ENCODE data around the gene ADGRL3. TPM values are rescaled to one million over a fixed set of nuclear protein-coding genes. Genes with fewer than 3 reads are reported as not detected.

The ADGRL3 gene
- total RNA-seq, 3 donors from 2014 or later (not counting 1 experiment from before 2014, with no cell fraction given): not detected

GRCh38 chr4:61541459-61541858 is 341.3 kb downstream of the ADGRL3 start:
- Histone ChIP-seq H3K9me3 (ENCODE audit: control insufficient read depth, insufficient read depth, low read length) (peaks cover 8% of the 10 kb centered on the region), H3K36me3 (ENCODE audit: control insufficient read depth, insufficient read depth, low read length) (no peaks in the 10 kb centered on the region), H3K4me1 (ENCODE audit: control insufficient read depth, insufficient read depth, low read length) (no peaks in the 10 kb centered on the region), H3K27me3 (ENCODE audit: control insufficient read depth, insufficient read depth, low read length) (no peaks in the 10 kb centered on the region), H3K27ac (ENCODE audit: low read length) (no peak overlapping the region), H3K4me3 (ENCODE audit: low read length) (no peak overlapping the region)
- TF ChIP-seq CTCF (IDR thresholded peaks at IDR 0.05): no peak
- peaks cover 22 to 31% of the 10 kb centered on the region in 2 donors for H3K9me3 Mint-ChIP-seq
- H3K4me1 Mint-ChIP-seq: no peaks in the 10 kb centered on the region
- H3K27me3 Mint-ChIP-seq (ENCODE audit: low read depth in 2 of 2): no peaks in the 10 kb centered on the region
- H3K36me3 Mint-ChIP-seq: peaks cover 14% of the 10 kb centered on the region
- intact Hi-C loops (cut with micrococcal nuclease): no loop called here
- no peak overlapping the region for H3K27ac Mint-ChIP-seq
- ATAC-seq (no peak), DNase-seq (no peak)
- 75% methylated on average over 2 of the region's 2 CpGs for WGBS (ENCODE audit: insufficient coverage)
- H3K4me3 Mint-ChIP-seq: no peak overlapping the region

- peaks cover 3% of the 10 kb centered on the region for H3K9me3 ChIP-seq (ENCODE audit: control insufficient read depth, insufficient read depth, low read length)
- intact Hi-C loops (cut with micrococcal nuclease): no loop called here
- TF ChIP-seq CTCF (IDR thresholded peaks at IDR 0.05): no peak
- no peaks in the 10 kb centered on the region for H3K36me3 ChIP-seq (ENCODE audit: control insufficient read depth, insufficient read depth, low read length)
- H3K27ac ChIP-seq (ENCODE audit: low read length): no peak overlapping the region
- Mint-ChIP-seq H3K4me1 (no peaks in the 10 kb centered on the region), H3K36me3 (peaks cover 14% of the 10 kb centered on the region), H3K27ac (no peak overlapping the region), H3K4me3 (no peak overlapping the region), H3K9me3 (peaks cover 19 to 29% of the 10 kb centered on the region in 2 donors), H3K27me3 (ENCODE audit: low read depth in 2 of 2) (no peaks in the 10 kb centered on the region)
- H3K4me3 ChIP-seq (ENCODE audit: low read length): no peak overlapping the region
- no peaks in the 10 kb centered on the region for H3K4me1 ChIP-seq (ENCODE audit: control insufficient read depth, insufficient read depth, low read length)
- DNase-seq (no peak), ATAC-seq (no peak)
- 83% methylated on average over 2 of the region's 3 CpGs for WGBS (ENCODE audit: insufficient coverage)
- no peaks in the 10 kb centered on the region for H3K27me3 ChIP-seq (ENCODE audit: control insufficient read depth, insufficient read depth, low read length)
Measured at GRCh38 chr4:61543976-61544375, 343.9 kb downstream of the ADGRL3 start.

DNA sequence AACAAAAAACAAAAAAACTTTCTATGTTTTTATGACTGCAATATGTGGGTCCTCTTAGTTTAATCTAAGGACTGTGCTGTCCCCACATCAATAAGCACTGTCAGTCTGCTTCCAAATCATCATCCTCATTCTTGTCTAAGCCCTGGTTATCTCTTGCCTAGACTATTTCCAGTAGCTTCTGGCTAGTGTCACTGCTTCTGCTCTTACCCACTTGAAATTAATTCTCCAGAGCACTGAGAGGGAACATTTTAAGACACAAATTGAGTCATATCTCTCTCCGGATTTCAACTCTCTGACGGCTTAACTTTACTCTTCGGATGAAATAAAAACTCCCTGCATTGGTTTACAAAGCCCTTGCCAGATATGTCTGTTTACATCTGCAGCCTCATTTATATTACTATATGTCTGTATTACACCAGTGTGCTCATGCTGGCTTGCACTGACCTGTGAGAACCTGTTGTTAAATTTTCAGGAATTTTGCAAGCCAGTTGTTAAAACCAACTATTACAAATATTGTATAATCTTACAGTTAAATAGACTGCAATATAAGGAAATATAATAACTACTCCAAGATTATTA is 345.9 kb downstream of the ADGRL3 start:
- H3K4me1 ChIP-seq (ENCODE audit: control insufficient read depth, insufficient read depth, low read length): no peaks in the 10 kb centered on the region
- no peak for TF ChIP-seq CTCF (IDR thresholded peaks at IDR 0.05)
- no peak overlapping the region for H3K4me3 ChIP-seq (ENCODE audit: low read length)
- no peaks in the 10 kb centered on the region for H3K4me1 Mint-ChIP-seq
- intact Hi-C loops (cut with micrococcal nuclease): no loop called here
- no peak overlapping the region for H3K4me3 Mint-ChIP-seq
- ATAC-seq: no peak
- H3K27ac Mint-ChIP-seq: no peak overlapping the region
- peaks cover 9% of the 10 kb centered on the region for H3K36me3 Mint-ChIP-seq
- no peak overlapping the region for H3K27ac ChIP-seq (ENCODE audit: low read length)
- no peaks in the 10 kb centered on the region for H3K27me3 Mint-ChIP-seq (ENCODE audit: low read depth in 2 of 2)
- H3K36me3 ChIP-seq (ENCODE audit: control insufficient read depth, insufficient read depth, low read length): no peaks in the 10 kb centered on the region
- no peaks in the 10 kb centered on the region for H3K27me3 ChIP-seq (ENCODE audit: control insufficient read depth, insufficient read depth, low read length)
- 92% methylated on average over 3 of the region's 3 CpGs for WGBS (ENCODE audit: insufficient coverage)
- no peak for DNase-seq
- H3K9me3 ChIP-seq (ENCODE audit: control insufficient read depth, insufficient read depth, low read length): no peaks in the 10 kb centered on the region
- H3K9me3 Mint-ChIP-seq: peaks cover 17 to 23% of the 10 kb centered on the region in 2 donors

- Histone ChIP-seq H3K4me3 (ENCODE audit: low read length) (no peak overlapping the region), H3K4me1 (ENCODE audit: control insufficient read depth, insufficient read depth, low read length) (no peaks in the 10 kb centered on the region), H3K27me3 (ENCODE audit: control insufficient read depth, insufficient read depth, low read length) (no peaks in the 10 kb centered on the region), H3K9me3 (ENCODE audit: control insufficient read depth, insufficient read depth, low read length) (no peaks in the 10 kb centered on the region), H3K36me3 (ENCODE audit: control insufficient read depth, insufficient read depth, low read length) (no peaks in the 10 kb centered on the region), H3K27ac (ENCODE audit: low read length) (no peak overlapping the region)
- no CpG with 5 or more reads among the region's 2 CpGs for WGBS (ENCODE audit: insufficient coverage)
- intact Hi-C loops (cut with micrococcal nuclease): no loop called here
- Mint-ChIP-seq H3K27me3 (ENCODE audit: low read depth in 2 of 2) (no peaks in the 10 kb centered on the region), H3K27ac (no peak overlapping the region), H3K4me3 (no peak overlapping the region), H3K9me3 (peaks cover 10 to 12% of the 10 kb centered on the region in 2 donors), H3K36me3 (peaks cover 7% of the 10 kb centered on the region), H3K4me1 (no peaks in the 10 kb centered on the region)
- no peak for TF ChIP-seq CTCF (IDR thresholded peaks at IDR 0.05)
- DNase-seq (no peak), ATAC-seq (no peak)
Measured at GRCh38 chr4:61549336-61549735, 349.2 kb downstream of the ADGRL3 start.
